ENCODE measurements around the gene PRDM9.

- TF ChIP-seq, protein P1, sequence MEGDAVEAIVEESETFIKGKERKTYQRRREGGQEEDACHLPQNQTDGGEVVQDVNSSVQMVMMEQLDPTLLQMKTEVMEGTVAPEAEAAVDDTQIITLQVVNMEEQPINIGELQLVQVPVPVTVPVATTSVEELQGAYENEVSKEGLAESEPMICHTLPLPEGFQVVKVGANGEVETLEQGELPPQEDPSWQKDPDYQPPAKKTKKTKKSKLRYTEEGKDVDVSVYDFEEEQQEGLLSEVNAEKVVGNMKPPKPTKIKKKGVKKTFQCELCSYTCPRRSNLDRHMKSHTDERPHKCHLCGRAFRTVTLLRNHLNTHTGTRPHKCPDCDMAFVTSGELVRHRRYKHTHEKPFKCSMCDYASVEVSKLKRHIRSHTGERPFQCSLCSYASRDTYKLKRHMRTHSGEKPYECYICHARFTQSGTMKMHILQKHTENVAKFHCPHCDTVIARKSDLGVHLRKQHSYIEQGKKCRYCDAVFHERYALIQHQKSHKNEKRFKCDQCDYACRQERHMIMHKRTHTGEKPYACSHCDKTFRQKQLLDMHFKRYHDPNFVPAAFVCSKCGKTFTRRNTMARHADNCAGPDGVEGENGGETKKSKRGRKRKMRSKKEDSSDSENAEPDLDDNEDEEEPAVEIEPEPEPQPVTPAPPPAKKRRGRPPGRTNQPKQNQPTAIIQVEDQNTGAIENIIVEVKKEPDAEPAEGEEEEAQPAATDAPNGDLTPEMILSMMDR (IDR thresholded peaks at IDR 0.05): no peak
- no peak for TF ChIP-seq POLR2A (IDR thresholded peaks at IDR 0.05)
Observed at GRCh38 chr5:23496576-23496975, 10.8 kb upstream of the PRDM9 start.

Data from adrenal gland (tissue), 5 donors.